GM10248 (cell line): ENCODE measurements around the gene CD93.
A peak's percentile ranks its signal among the peaks of the same experiment; 100 is the strongest.

Experiments
- CTCF ChIA-PET: fragments of 300-600 bp; sonication (Branson Sonifier 250); formaldehyde crosslinking; extraction: SDS; loops from one replicate; lab custom pipeline; 2021; ENCODE audit warnings: antibody characterized with exemption; lab: Yijun Ruan, JAX
- POLR2A ChIA-PET: fragments of 350-650 bp; sonication (Branson Sonifier 250); formaldehyde crosslinking; extraction: SDS; loops from one replicate; lab custom pipeline; 2020; ENCODE audit warnings: antibody characterized with exemption; lab: Yijun Ruan, JAX
- DNase-seq: peaks from one replicate; pipeline ENCODE4 v3.0.0; 2012; ENCODE audit errors: extremely low spot score
- CTCF ChIP-seq: IDR thresholded peaks from 2 replicates; pipeline ENCODE4 v1.5.1; 2012; ENCODE audit warnings: mild to moderate bottlenecking, low read depth; ENCODE audit errors: extremely low read depth, missing control alignments, control extremely low read depth

The CD93 gene

GRCh38 chr20:23086056-23086566, at the start of gene CD93:
CD93 (minus strand) TSS chr20:23086324; CDS start chr20:23086192, 132 bp downstream.
- CTCF ChIA-PET = interaction anchor here (0.7 to 2.4 kb wide), 4 partner anchors 10 to 149 kb away, joined by 3 to 6 read pairs (median 5); no protein-coding TSS in a partner anchor

GRCh38 chr20:23133560-23133998, 47.5 kb upstream of the CD93 start:
- ChIA-PET POLR2A (no interaction called here), CTCF (interaction anchor here (1.1 to 2.1 kb wide), 4 partner anchors 9 to 112 kb away, joined by 3 to 7 read pairs (median 4); no protein-coding TSS in a partner anchor)
- TF ChIP-seq CTCF = no peak
- no peak for DNase-seq

More at GRCh38 chr20:23086056-23086566, at the start of gene CD93:
- DNase-seq = peak; percentile 44
- no peak for TF ChIP-seq CTCF
- POLR2A ChIA-PET = no interaction called here

- ChIA-PET CTCF (interaction anchor here (1.1 to 2.1 kb wide), 4 partner anchors 8 to 113 kb away, joined by 3 to 7 read pairs (median 4); no protein-coding TSS in a partner anchor), POLR2A (no interaction called here)
- DNase-seq = no peak
- no peak for TF ChIP-seq CTCF
Observed at GRCh38 chr20:23132930-23133559, 46.9 kb upstream of the CD93 start.

GRCh38 chr20:23132293-23132929, 46.3 kb upstream of the CD93 start:
- POLR2A ChIA-PET = no interaction called here
- TF ChIP-seq CTCF = no peak
- DNase-seq = no peak
- CTCF ChIA-PET = interaction anchor here (1.2 to 1.6 kb wide), 3 partner anchors 14 to 16 kb away, joined by 3 to 4 read pairs (median 4); no protein-coding TSS in a partner anchor

GRCh38 chr20:23131766-23132165, 45.6 kb upstream of the CD93 start:
- TF ChIP-seq CTCF = no peak
- POLR2A ChIA-PET = no interaction called here
- no peak for DNase-seq
- CTCF ChIA-PET = interaction anchor here (1.6 kb wide), 1 partner anchor 14 kb away, joined by 3 read pairs; no protein-coding TSS in a partner anchor

- CTCF ChIA-PET = interaction anchor here (1.6 kb wide), 1 partner anchor 13 kb away, joined by 3 read pairs; no protein-coding TSS in a partner anchor
- POLR2A ChIA-PET = no interaction called here
- DNase-seq = no peak
- no peak for TF ChIP-seq CTCF
Observed at GRCh38 chr20:23130622-23131140, 44.6 kb upstream of the CD93 start.
